Smooth muscle cell (in vitro differentiated cells): Measurements from ENCODE around the gene ADAM19. TPM values are rescaled to one million over a fixed set of nuclear protein-coding genes. Genes with fewer than 3 reads are reported as not detected.
A peak's percentile ranks its signal among the peaks of the same experiment; 100 is the strongest.

Experiments
- DNase-seq: peaks from one replicate; lab custom pipeline; 2025; ENCODE audit not compliant: unreplicated experiment; lab: John Stamatoyannopoulos, UW
- H2AFZ ChIP-seq: fragments of 200-600 bp; sonication (generic); 2 replicates; pipeline ENCODE4 v1.6.0; 2016; ENCODE audit warnings: antibody characterized with exemption, low read depth, mild to moderate bottlenecking
- H3F3A ChIP-seq: fragments of 200-600 bp; sonication (generic); 2 replicates; pipeline ENCODE4 v1.6.0; 2017; ENCODE audit warnings: antibody characterized with exemption, low read depth
- H3K27ac ChIP-seq: fragments of 200-600 bp; sonication (generic); 2 replicates; pipeline ENCODE4 v1.5.1; 2016; ENCODE audit warnings: low read depth, mild to moderate bottlenecking
- H3K27me3 ChIP-seq: fragments of 200-600 bp; sonication (generic); 2 replicates; pipeline ENCODE4 v1.6.1; 2016; ENCODE audit warnings: low read depth, mild to moderate bottlenecking
- H3K36me3 ChIP-seq: fragments of 200-600 bp; sonication (generic); 2 replicates; pipeline ENCODE4 v1.5.1; 2016; ENCODE audit warnings: low read depth
- H3K4me1 ChIP-seq: fragments of 200-600 bp; sonication (generic); 2 replicates; pipeline ENCODE4 v1.5.1; 2016; ENCODE audit warnings: low read depth
- H3K4me2 ChIP-seq: fragments of 200-600 bp; sonication (generic); 2 replicates; pipeline ENCODE4 v1.6.0; 2016; ENCODE audit warnings: mild to moderate bottlenecking
- H3K4me3 ChIP-seq: fragments of 200-600 bp; sonication (generic); 2 replicates; pipeline ENCODE4 v1.5.1; 2016; ENCODE audit warnings: mild to moderate bottlenecking
- H3K79me2 ChIP-seq: fragments of 200-600 bp; sonication (generic); 2 replicates; pipeline ENCODE4 v1.6.0; 2016; ENCODE audit warnings: low read depth, mild to moderate bottlenecking
- H3K9ac ChIP-seq: fragments of 200-600 bp; sonication (generic); 2 replicates; pipeline ENCODE4 v1.6.0; 2016; ENCODE audit warnings: low read depth
- H3K9me3 ChIP-seq: fragments of 200-600 bp; sonication (generic); replicated peaks from 2 replicates; pipeline ENCODE4 v1.5.1; 2016; ENCODE audit warnings: low read depth
- H4K20me1 ChIP-seq: fragments of 200-600 bp; sonication (generic); 2 replicates; pipeline ENCODE4 v1.6.0; 2016; ENCODE audit warnings: low read depth
- CTCF ChIP-seq: fragments of 200-600 bp; sonication (generic); IDR thresholded peaks from 2 replicates; pipeline ENCODE4 v1.5.1; 2017; ENCODE audit warnings: borderline replicate concordance, mild to moderate bottlenecking, antibody characterized with exemption; ENCODE audit not compliant: insufficient read depth, poor library complexity, severe bottlenecking
- WGBS: methylation state at CpG from one replicate; pipeline ENCODE4 v1.1.7; 2016; ENCODE audit warnings: low lambda C conversion rate; 5-methylcytosine and 5-hydroxymethylcytosine counted together
- polyA plus RNA-seq: library from polyadenylated mRNA; unstranded; fragments of >200 nt; fragmentation: Nextera tagmentation; extraction: Ambion mirVana; gene quantifications from 2 replicates; pipeline ENCODE4 v1.2.1, GENCODE V29; 2016
- total RNA-seq: library from RNA; depleted of rRNA; stranded (reverse); fragments of >200 nt; gene quantifications from 2 replicates; pipeline ENCODE4 v1.2.3, GENCODE V29; 2014

ADAM19 gene
- total and polyA plus RNA-seq, 2 experiments from 2014 or later, result 62.2 to 112 TPM

GRCh38 chr5:157473383-157474320, 101.9 kb downstream of the ADAM19 start:
- WGBS, result 78% methylated on average over 7 of the region's 7 CpGs
- Histone ChIP-seq H3K27me3 (no peaks in the 10 kb centered on the region), H3K9ac (no peak overlapping the region), H3K9me3 (no peaks in the 10 kb centered on the region), H3K4me1 (no peaks in the 10 kb centered on the region), H3F3A (peaks cover 16% of the 10 kb centered on the region), H3K79me2 (no peaks in the 10 kb centered on the region), H4K20me1 (no peaks in the 10 kb centered on the region), H2AFZ (no peak overlapping the region), H3K36me3 (no peaks in the 10 kb centered on the region), H3K4me3 (no peak overlapping the region), H3K4me2 (no peak overlapping the region), H3K27ac (no peak overlapping the region)
- no peak for TF ChIP-seq CTCF
- DNase-seq, result no peak

GRCh38 chr5:157471709-157472108, 103.9 kb downstream of the ADAM19 start:
- Histone ChIP-seq H3K4me3 (no peak overlapping the region), H3K9me3 (no peaks in the 10 kb centered on the region), H3K79me2 (no peaks in the 10 kb centered on the region), H3K9ac (no peak overlapping the region), H3K36me3 (no peaks in the 10 kb centered on the region), H3K4me1 (no peaks in the 10 kb centered on the region), H3K27ac (no peak overlapping the region), H4K20me1 (no peaks in the 10 kb centered on the region), H3K27me3 (no peaks in the 10 kb centered on the region), H2AFZ (no peak overlapping the region), H3F3A (peaks cover 16% of the 10 kb centered on the region), H3K4me2 (no peak overlapping the region)
- 100% methylated on average over 1 of the region's 1 CpG for WGBS
- DNase-seq, result no peak
- TF ChIP-seq CTCF, result peak; percentile 63

- H3K27me3 ChIP-seq, result no peaks in the 10 kb centered on the region
- no peak overlapping the region for H2AFZ ChIP-seq
- 86% methylated on average over 1 of the region's 1 CpG for WGBS
- no peaks in the 10 kb centered on the region for H3K79me2 ChIP-seq
- H3K4me2 ChIP-seq, result no peak overlapping the region
- no peaks in the 10 kb centered on the region for H3K4me1 ChIP-seq
- no peaks in the 10 kb centered on the region for H3K36me3 ChIP-seq
- H3K9ac ChIP-seq, result no peak overlapping the region
- no peak for TF ChIP-seq CTCF
- H4K20me1 ChIP-seq, result no peaks in the 10 kb centered on the region
- no peaks in the 10 kb centered on the region for H3K9me3 ChIP-seq
- peak overlapping the region; percentile 38 for H3K27ac ChIP-seq
- peaks cover 16% of the 10 kb centered on the region for H3F3A ChIP-seq
- H3K4me3 ChIP-seq, result no peak overlapping the region
- no peak for DNase-seq
Observed at GRCh38 chr5:157470631-157471030, 104.9 kb downstream of the ADAM19 start.
